SK-N-MC (cell line): ENCODE data around the gene TBC1D24.

Experiments
- EZH2 ChIP-seq: fragments of 200-600 bp; sonication (generic); IDR thresholded peaks from one replicate; pipeline ENCODE4 v1.6.1; 2017; ENCODE audit warnings: antibody characterized with exemption
- POLR2AphosphoS5 ChIP-seq: IDR thresholded peaks from 2 replicates; pipeline ENCODE4 v1.6.1; 2012; ENCODE audit warnings: mild to moderate bottlenecking, low read depth, low read length, borderline replicate concordance

- TF ChIP-seq EZH2 (no peak), POLR2AphosphoS5 (peak; percentile 17; the same call in 1 of the 2 replicates)
Observed at GRCh38 chr16:2458887-2459646, 15.9 kb upstream of the TBC1D24 start.
